BJ (cell line): ENCODE data around the gene B4GALT6. TPM values are rescaled to one million over a fixed set of nuclear protein-coding genes. Genes with fewer than 3 reads are reported as not detected.

Experiments used
- CTCF ChIA-PET: fragments of 350-600 bp; formaldehyde crosslinking; extraction: SDS; loops from one replicate; lab custom pipeline; 2021; ENCODE audit warnings: antibody characterized with exemption, inconsistent platforms; lab: Yijun Ruan, JAX
- POLR2A ChIA-PET: fragments of 300-600 bp; sonication (Branson Sonifier 250); formaldehyde crosslinking; extraction: SDS; loops from one replicate; lab custom pipeline; 2021; ENCODE audit warnings: antibody characterized with exemption; lab: Charles Lee
- DNase-seq: peaks from one replicate; pipeline ENCODE4 v3.0.0-alpha.2; 2011; ENCODE audit warnings: low read depth
- H3K27me3 ChIP-seq: 2 replicates; pipeline ENCODE4 v1.6.0; 2011; ENCODE audit warnings: low read length; ENCODE audit not compliant: control insufficient read depth, insufficient read depth
- H3K36me3 ChIP-seq: 2 replicates; pipeline ENCODE4 v1.5.1; 2011; ENCODE audit warnings: low read length; ENCODE audit not compliant: control insufficient read depth, insufficient read depth
- H3K4me3 ChIP-seq: 2 replicates; pipeline ENCODE4 v1.5.1; 2011; ENCODE audit warnings: low read depth, mild to moderate bottlenecking, control low read depth, low read length
- CTCF ChIP-seq: IDR thresholded peaks from 2 replicates; pipeline ENCODE4 v1.5.1; 2011; ENCODE audit warnings: low read depth, mild to moderate bottlenecking, control low read depth, inconsistent platforms, low read length, moderate library complexity; ENCODE audit not compliant: insufficient read depth
- polyA plus RNA-seq: library from polyadenylated mRNA; depleted of rRNA; stranded (reverse); fragments of >200 nt; gene quantifications from 2 replicates; pipeline ENCODE4 v1.2.3, GENCODE V29; 2011

Gene B4GALT6
- polyA plus RNA-seq, 1 experiment, result 0.26 TPM

GRCh38 chr18:31669541-31669940, 14.8 kb downstream of the B4GALT6 start:
- no peak for TF ChIP-seq CTCF

GRCh38 chr18:31667185-31667584, 17.2 kb downstream of the B4GALT6 start:
- no peaks in the 10 kb centered on the region for H3K36me3 ChIP-seq
- no peak for TF ChIP-seq CTCF
- ChIA-PET POLR2A (no interaction called here), CTCF (no interaction called here)
- H3K27me3 ChIP-seq, result no peaks in the 10 kb centered on the region
- H3K4me3 ChIP-seq, result no peak overlapping the region
- DNase-seq, result no peak

More at GRCh38 chr18:31669541-31669940, 14.8 kb downstream of the B4GALT6 start:
- H3K4me3 ChIP-seq, result no peak overlapping the region
- H3K27me3 ChIP-seq, result no peaks in the 10 kb centered on the region
- H3K36me3 ChIP-seq, result no peaks in the 10 kb centered on the region
- POLR2A ChIA-PET, result no interaction called here
- CTCF ChIA-PET, result interaction anchor here (0.7 to 2.0 kb wide), 3 partner anchors 15 to 53 kb away, joined by 3 to 6 read pairs (median 5); partner anchors contain the start of gene B4GALT6
- DNase-seq, result no peak

GRCh38 chr18:31666055-31666454, 18.3 kb downstream of the B4GALT6 start:
- H3K4me3 ChIP-seq, result no peak overlapping the region
- CTCF ChIA-PET, result no interaction called here
- POLR2A ChIA-PET, result no interaction called here
- no peak for TF ChIP-seq CTCF
- DNase-seq, result no peak
- H3K36me3 ChIP-seq, result no peaks in the 10 kb centered on the region
- no peaks in the 10 kb centered on the region for H3K27me3 ChIP-seq

GRCh38 chr18:31664101-31664500, 20.3 kb downstream of the B4GALT6 start:
- ChIA-PET CTCF (no interaction called here), POLR2A (no interaction called here)
- DNase-seq, result no peak
- TF ChIP-seq CTCF, result no peak
- Histone ChIP-seq H3K27me3 (no peaks in the 10 kb centered on the region), H3K36me3 (no peaks in the 10 kb centered on the region), H3K4me3 (no peak overlapping the region)

GRCh38 chr18:31661965-31662364, 22.4 kb downstream of the B4GALT6 start:
- ChIA-PET CTCF (interaction anchor here (1.4 kb wide), 1 partner anchor 8 kb away, joined by 3 read pairs; no protein-coding TSS in a partner anchor), POLR2A (no interaction called here)
- no peak for TF ChIP-seq CTCF
- H3K36me3 ChIP-seq, result no peaks in the 10 kb centered on the region
- peak; percentile 46 for DNase-seq
- H3K27me3 ChIP-seq, result no peaks in the 10 kb centered on the region
- no peak overlapping the region for H3K4me3 ChIP-seq
